ENCODE results near the gene DCUN1D1. TPM values are rescaled to one million over a fixed set of nuclear protein-coding genes. Genes with fewer than 3 reads are reported as not detected.

Gene DCUN1D1
- polyA plus RNA-seq, 3 donors = 6.1 to 37.6 (median 26.9) TPM

DNA sequence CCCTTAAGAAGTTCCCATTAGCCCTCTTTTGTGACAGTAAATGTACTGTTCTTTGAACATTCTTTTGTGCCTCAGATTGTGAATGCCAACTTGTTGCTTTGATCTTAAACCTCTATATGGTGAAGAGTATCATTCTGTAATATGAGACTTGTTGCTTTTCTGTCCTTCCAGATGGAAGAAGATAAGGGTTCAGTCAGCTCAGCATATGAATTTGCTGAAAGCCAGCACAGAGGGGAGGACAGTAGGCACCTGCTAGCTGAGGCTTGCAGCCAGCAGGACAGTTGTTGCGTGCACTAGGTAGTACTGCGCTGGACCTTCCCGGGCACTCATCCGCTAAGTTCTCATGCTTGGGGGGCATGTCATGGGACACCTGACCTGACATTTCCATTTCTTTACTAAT, 74.7 kb downstream of the DCUN1D1 start:
- no peaks in the 10 kb centered on the region for H3K9me3 ChIP-seq (replicated peaks in 1 of 2; ENCODE audit: control insufficient read depth in 1 of 2, insufficient read depth in 1 of 2, low read length in 2 of 2)
- H3K36me3 Mint-ChIP-seq = peaks cover 44 to 56% of the 10 kb centered on the region in 2 donors
- TF ChIP-seq, protein P1, sequence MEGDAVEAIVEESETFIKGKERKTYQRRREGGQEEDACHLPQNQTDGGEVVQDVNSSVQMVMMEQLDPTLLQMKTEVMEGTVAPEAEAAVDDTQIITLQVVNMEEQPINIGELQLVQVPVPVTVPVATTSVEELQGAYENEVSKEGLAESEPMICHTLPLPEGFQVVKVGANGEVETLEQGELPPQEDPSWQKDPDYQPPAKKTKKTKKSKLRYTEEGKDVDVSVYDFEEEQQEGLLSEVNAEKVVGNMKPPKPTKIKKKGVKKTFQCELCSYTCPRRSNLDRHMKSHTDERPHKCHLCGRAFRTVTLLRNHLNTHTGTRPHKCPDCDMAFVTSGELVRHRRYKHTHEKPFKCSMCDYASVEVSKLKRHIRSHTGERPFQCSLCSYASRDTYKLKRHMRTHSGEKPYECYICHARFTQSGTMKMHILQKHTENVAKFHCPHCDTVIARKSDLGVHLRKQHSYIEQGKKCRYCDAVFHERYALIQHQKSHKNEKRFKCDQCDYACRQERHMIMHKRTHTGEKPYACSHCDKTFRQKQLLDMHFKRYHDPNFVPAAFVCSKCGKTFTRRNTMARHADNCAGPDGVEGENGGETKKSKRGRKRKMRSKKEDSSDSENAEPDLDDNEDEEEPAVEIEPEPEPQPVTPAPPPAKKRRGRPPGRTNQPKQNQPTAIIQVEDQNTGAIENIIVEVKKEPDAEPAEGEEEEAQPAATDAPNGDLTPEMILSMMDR (IDR thresholded peaks at IDR 0.05) = no peak
- no peak overlapping the region for H3K27ac ChIP-seq (ENCODE audit: low read depth in 1 of 2, low read length in 2 of 2)
- no peaks in the 10 kb centered on the region for H4K20me1 ChIP-seq (ENCODE audit: insufficient read depth, low read length)
- H3K4me3 ChIP-seq (replicated peaks in 1 of 3; ENCODE audit: low read depth in 2 of 3, low read length in 3 of 3) = no peak overlapping the region
- 75% methylated on average over 2 of the region's 4 CpGs for WGBS (ENCODE audit: insufficient coverage)
- no peak for DNase-seq
- no peak overlapping the region for H3K27ac Mint-ChIP-seq
- no peaks in the 10 kb centered on the region for H3K4me1 Mint-ChIP-seq
- no peak overlapping the region for H2AFZ ChIP-seq (ENCODE audit: insufficient read depth, low read depth, low read length, poor library complexity, severe bottlenecking)
- no peak overlapping the region for H3K4me3 Mint-ChIP-seq
- H3K9ac ChIP-seq (ENCODE audit: insufficient read depth, low read length, poor library complexity, severe bottlenecking) = no peak overlapping the region
- H3K27me3 Mint-ChIP-seq (ENCODE audit: low read depth in 3 of 3) = peaks cover 0 to 1% (median 0%) of the 10 kb centered on the region in 3 donors
- intact Hi-C loops (cut with micrococcal nuclease) = no loop called here
- H3K4me1 ChIP-seq (ENCODE audit: control insufficient read depth in 1 of 2, insufficient read depth in 2 of 2, low read length in 2 of 2) = no peaks in the 10 kb centered on the region
- no peaks in the 10 kb centered on the region for H3K9me3 Mint-ChIP-seq
- H3K36me3 ChIP-seq (replicated peaks in 1 of 2; ENCODE audit: control insufficient read depth in 1 of 2, insufficient read depth in 2 of 2, low read length in 2 of 2) = peaks cover 41 to 86% of the 10 kb centered on the region in 2 donors
- H3K27me3 ChIP-seq (ENCODE audit: control insufficient read depth in 2 of 2, insufficient read depth in 2 of 2, low read length in 2 of 2) = no peaks in the 10 kb centered on the region
- no peak overlapping the region for H3K4me2 ChIP-seq (replicated peaks; ENCODE audit: extremely low read depth, low read length, poor library complexity, severe bottlenecking)
- H3K79me2 ChIP-seq (ENCODE audit: insufficient read depth, low read length) = no peaks in the 10 kb centered on the region

DNA sequence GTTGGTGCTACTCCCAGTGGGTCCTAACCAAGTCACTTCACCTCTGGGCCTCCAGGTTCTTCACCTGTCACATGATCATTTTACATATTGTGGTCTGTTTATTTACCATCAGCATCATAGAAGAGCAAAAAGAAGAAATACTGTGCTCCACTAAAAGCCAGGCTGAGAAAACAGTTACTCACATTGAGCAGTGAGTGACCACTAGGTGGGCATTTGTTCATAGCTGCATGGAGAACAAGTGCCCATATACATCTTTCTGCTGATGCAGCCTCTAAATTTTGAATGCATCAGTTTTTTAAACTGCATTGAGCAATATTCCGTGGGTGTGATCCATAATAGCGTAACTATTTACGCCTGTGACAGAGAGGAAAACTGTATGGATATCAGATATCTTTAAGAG, 76.2 kb downstream of the DCUN1D1 start:
- Mint-ChIP-seq H3K4me1 (no peaks in the 10 kb centered on the region), H3K27me3 (ENCODE audit: low read depth in 3 of 3) (peaks cover 0 to 1% (median 0%) of the 10 kb centered on the region in 3 donors), H3K27ac (peak overlapping the region in 1 of 7 donors; percentile 36), H3K36me3 (peaks cover 45 to 56% of the 10 kb centered on the region in 2 donors), H3K9me3 (no peaks in the 10 kb centered on the region), H3K4me3 (no peak overlapping the region)
- Histone ChIP-seq H3K27me3 (ENCODE audit: control insufficient read depth in 2 of 2, insufficient read depth in 2 of 2, low read length in 2 of 2) (no peaks in the 10 kb centered on the region), H4K20me1 (ENCODE audit: insufficient read depth, low read length) (no peaks in the 10 kb centered on the region), H3K9ac (ENCODE audit: insufficient read depth, low read length, poor library complexity, severe bottlenecking) (no peak overlapping the region), H3K4me2 (replicated peaks; ENCODE audit: extremely low read depth, low read length, poor library complexity, severe bottlenecking) (no peak overlapping the region), H2AFZ (ENCODE audit: insufficient read depth, low read depth, low read length, poor library complexity, severe bottlenecking) (no peak overlapping the region), H3K27ac (ENCODE audit: low read depth in 1 of 2, low read length in 2 of 2) (no peak overlapping the region), H3K9me3 (replicated peaks in 1 of 2; ENCODE audit: control insufficient read depth in 1 of 2, insufficient read depth in 1 of 2, low read length in 2 of 2) (no peaks in the 10 kb centered on the region), H3K36me3 (replicated peaks in 1 of 2; ENCODE audit: control insufficient read depth in 1 of 2, insufficient read depth in 2 of 2, low read length in 2 of 2) (peaks cover 49 to 93% of the 10 kb centered on the region in 2 donors), H3K79me2 (ENCODE audit: insufficient read depth, low read length) (no peaks in the 10 kb centered on the region), H3K4me1 (ENCODE audit: control insufficient read depth in 1 of 2, insufficient read depth in 2 of 2, low read length in 2 of 2) (no peaks in the 10 kb centered on the region), H3K4me3 (replicated peaks in 1 of 3; ENCODE audit: low read depth in 2 of 3, low read length in 3 of 3) (no peak overlapping the region)
- intact Hi-C loops (cut with micrococcal nuclease) = no loop called here
- TF ChIP-seq, protein P1 (IDR thresholded peaks at IDR 0.05) = no peak
- no peak for DNase-seq
- WGBS (ENCODE audit: insufficient coverage) = 100% methylated on average over 2 of the region's 3 CpGs

Data from CD14-positive monocyte (primary cell).